Fibroblast of the aortic adventitia (primary cell): Measurements from ENCODE around the gene BEX3. TPM values are rescaled to one million over a fixed set of nuclear protein-coding genes. Genes with fewer than 3 reads are reported as not detected.
A peak's percentile ranks its signal among the peaks of the same experiment; 100 is the strongest.
"Not testable (repeated sequence)": the region's sequence is repeated elsewhere in the genome, so short reads cannot be mapped to it uniquely, and the experiment has no call there.

Source experiments
- DNase-seq: peaks from one replicate; pipeline ENCODE4 v3.0.0-alpha.2; 2010; ENCODE audit warnings: low read depth
- H3K4me3 ChIP-seq: 2 replicates; pipeline ENCODE4 v1.5.1; 2011; ENCODE audit warnings: low read depth, mild to moderate bottlenecking, control low read depth, low read length, moderate library complexity
- CTCF ChIP-seq: IDR thresholded peaks from 2 replicates; pipeline ENCODE4 v1.5.1; 2011; ENCODE audit warnings: mild to moderate bottlenecking, low read length, control low read depth, inconsistent platforms; ENCODE audit not compliant: insufficient read depth
- total RNA-seq: library from RNA; depleted of rRNA; stranded (reverse); fragments of >200 nt; gene quantifications from 2 replicates; pipeline ENCODE4 v1.2.3, GENCODE V29; 2012; ENCODE audit warnings: low replicate concordance

BEX3 gene
- total RNA-seq, 1 donor = 222 TPM

- DNase-seq = peak; percentile 45
- H3K4me3 ChIP-seq = peak overlapping the region; percentile 73
- no peak for TF ChIP-seq CTCF
Measured at GRCh38 chrX:103376979-103377324, 614 bp downstream of the BEX3 start.

GRCh38 chrX:103378990-103379389, 2.7 kb downstream of the BEX3 start:
- TF ChIP-seq CTCF = no peak
- H3K4me3 ChIP-seq = no peak overlapping the region
- no peak for DNase-seq

GRCh38 chrX:103382877-103383276, 6.5 kb downstream of the BEX3 start:
- no peak for TF ChIP-seq CTCF
- H3K4me3 ChIP-seq = no peak overlapping the region
- DNase-seq = no peak

- no peak for DNase-seq
- no peak for TF ChIP-seq CTCF
- H3K4me3 ChIP-seq = no peak overlapping the region
Measured at GRCh38 chrX:103384672-103385071, 8.3 kb downstream of the BEX3 start.

- H3K4me3 ChIP-seq, DNase-seq: not testable (repeated sequence)
Measured at GRCh38 chrX:103385283-103385830, 9.0 kb downstream of the BEX3 start.

GRCh38 chrX:103386332-103386731, 10.0 kb downstream of the BEX3 start:
- H3K4me3 ChIP-seq = no peak overlapping the region
- DNase-seq = no peak
- TF ChIP-seq CTCF = no peak

- H3K4me3 ChIP-seq = no peak overlapping the region
- TF ChIP-seq CTCF = no peak
- DNase-seq = no peak
Measured at GRCh38 chrX:103393487-103393886, 17.1 kb downstream of the BEX3 start.
